ENCODE data around the gene PLEKHA7. TPM values are rescaled to one million over a fixed set of nuclear protein-coding genes. Genes with fewer than 3 reads are reported as not detected.

Gene PLEKHA7
- total and polyA plus RNA-seq, 2 of the 8 experiments (the other 6 are each of a cell fraction or from before 2014, with no cell fraction given) = 11.4 to 25.6 TPM

DNA sequence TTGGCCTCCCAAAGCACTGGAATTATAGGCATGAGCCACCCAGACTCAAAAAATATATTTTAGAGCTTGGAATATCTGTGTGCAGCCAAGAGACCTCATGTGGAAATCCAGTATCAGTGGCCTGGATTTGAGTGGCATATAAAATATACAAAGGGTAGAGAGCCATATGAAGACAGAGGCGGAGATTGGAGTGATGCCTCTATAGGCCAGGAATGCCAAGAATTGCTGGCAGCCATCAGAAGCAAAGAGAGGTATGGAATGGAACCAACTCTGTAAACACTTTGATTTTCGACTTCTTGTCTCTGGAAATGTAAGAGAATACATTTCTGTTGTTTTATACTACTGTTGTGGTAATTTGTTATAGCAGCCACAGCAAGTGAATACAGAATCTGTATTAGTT is 123.0 kb downstream of the PLEKHA7 start (continued):
- TF ChIP-seq YY1 (IDR thresholded peaks at IDR 0.05; ENCODE audit: low read depth, low read length) (no peak), RXRA (IDR thresholded peaks at IDR 0.05; ENCODE audit: insufficient read depth, low read depth, low read length) (no peak)
